Measurements from ENCODE around the gene ZSWIM3.

Gene ZSWIM3

GRCh38 chr20:45813006-45813340 lies 44.4 kb upstream of the ZSWIM3 start (continued):
- TF ChIP-seq BACH2 (CRISPR knock-in tag; IDR thresholded peaks at IDR 0.05; ENCODE audit: borderline replicate concordance) (no peak), ZFP30 (CRISPR knock-in tag; IDR thresholded peaks at IDR 0.05) (no peak), CSDC2 (CRISPR knock-in tag; IDR thresholded peaks at IDR 0.05) (no peak), TOX (CRISPR knock-in tag; IDR thresholded peaks at IDR 0.05; ENCODE audit: borderline replicate concordance) (no peak), OSR1 (CRISPR knock-in tag; IDR thresholded peaks at IDR 0.05) (no peak), SNAI2 (CRISPR knock-in tag; IDR thresholded peaks at IDR 0.05) (no peak)

GRCh38 chr20:45813489-45813888 lies 43.9 kb upstream of the ZSWIM3 start:
- no peak for ATAC-seq
- no peak for TF ChIP-seq ARNTL (CRISPR knock-in tag; IDR thresholded peaks at IDR 0.05; ENCODE audit: borderline replicate concordance, low read depth)
- TF ChIP-seq SNAI2 (CRISPR knock-in tag; IDR thresholded peaks at IDR 0.05), result no peak
- TF ChIP-seq BACH2 (CRISPR knock-in tag; IDR thresholded peaks at IDR 0.05; ENCODE audit: borderline replicate concordance), result no peak
- TF ChIP-seq ZFP3 (CRISPR knock-in tag; IDR thresholded peaks at IDR 0.05), result no peak
- TF ChIP-seq PPARA (CRISPR knock-in tag; IDR thresholded peaks at IDR 0.05; ENCODE audit: borderline replicate concordance), result no peak
- TF ChIP-seq ZNF70 (CRISPR knock-in tag; IDR thresholded peaks at IDR 0.05), result no peak
- TF ChIP-seq TCF4 (CRISPR knock-in tag; IDR thresholded peaks at IDR 0.05; ENCODE audit: borderline replicate concordance), result no peak
- no peak for TF ChIP-seq TSHZ2 (CRISPR knock-in tag; IDR thresholded peaks at IDR 0.05)
- TF ChIP-seq ZC3H10 (CRISPR knock-in tag; IDR thresholded peaks at IDR 0.05), result no peak
- no peak for TF ChIP-seq POU6F1 (CRISPR knock-in tag; IDR thresholded peaks at IDR 0.05; ENCODE audit: borderline replicate concordance, low read depth)
- no peak for TF ChIP-seq GLIS3 (CRISPR knock-in tag; IDR thresholded peaks at IDR 0.05)
- TF ChIP-seq ZNF8 (CRISPR knock-in tag; IDR thresholded peaks at IDR 0.05), result no peak
- TF ChIP-seq TOX (CRISPR knock-in tag; IDR thresholded peaks at IDR 0.05; ENCODE audit: borderline replicate concordance), result no peak

- no peak for ATAC-seq
- no peak for TF ChIP-seq ISL1 (CRISPR knock-in tag; IDR thresholded peaks at IDR 0.05)
- TF ChIP-seq RARB (CRISPR knock-in tag; IDR thresholded peaks at IDR 0.05), result no peak
- TF ChIP-seq ZNF8 (CRISPR knock-in tag; IDR thresholded peaks at IDR 0.05), result no peak
- TF ChIP-seq, protein P1, sequence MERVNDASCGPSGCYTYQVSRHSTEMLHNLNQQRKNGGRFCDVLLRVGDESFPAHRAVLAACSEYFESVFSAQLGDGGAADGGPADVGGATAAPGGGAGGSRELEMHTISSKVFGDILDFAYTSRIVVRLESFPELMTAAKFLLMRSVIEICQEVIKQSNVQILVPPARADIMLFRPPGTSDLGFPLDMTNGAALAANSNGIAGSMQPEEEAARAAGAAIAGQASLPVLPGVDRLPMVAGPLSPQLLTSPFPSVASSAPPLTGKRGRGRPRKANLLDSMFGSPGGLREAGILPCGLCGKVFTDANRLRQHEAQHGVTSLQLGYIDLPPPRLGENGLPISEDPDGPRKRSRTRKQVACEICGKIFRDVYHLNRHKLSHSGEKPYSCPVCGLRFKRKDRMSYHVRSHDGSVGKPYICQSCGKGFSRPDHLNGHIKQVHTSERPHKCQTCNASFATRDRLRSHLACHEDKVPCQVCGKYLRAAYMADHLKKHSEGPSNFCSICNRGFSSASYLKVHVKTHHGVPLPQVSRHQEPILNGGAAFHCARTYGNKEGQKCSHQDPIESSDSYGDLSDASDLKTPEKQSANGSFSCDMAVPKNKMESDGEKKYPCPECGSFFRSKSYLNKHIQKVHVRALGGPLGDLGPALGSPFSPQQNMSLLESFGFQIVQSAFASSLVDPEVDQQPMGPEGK (CRISPR knock-in tag; IDR thresholded peaks at IDR 0.05; ENCODE audit: borderline replicate concordance), result no peak
- no peak for TF ChIP-seq CSDC2 (CRISPR knock-in tag; IDR thresholded peaks at IDR 0.05)
- TF ChIP-seq, protein P2, sequence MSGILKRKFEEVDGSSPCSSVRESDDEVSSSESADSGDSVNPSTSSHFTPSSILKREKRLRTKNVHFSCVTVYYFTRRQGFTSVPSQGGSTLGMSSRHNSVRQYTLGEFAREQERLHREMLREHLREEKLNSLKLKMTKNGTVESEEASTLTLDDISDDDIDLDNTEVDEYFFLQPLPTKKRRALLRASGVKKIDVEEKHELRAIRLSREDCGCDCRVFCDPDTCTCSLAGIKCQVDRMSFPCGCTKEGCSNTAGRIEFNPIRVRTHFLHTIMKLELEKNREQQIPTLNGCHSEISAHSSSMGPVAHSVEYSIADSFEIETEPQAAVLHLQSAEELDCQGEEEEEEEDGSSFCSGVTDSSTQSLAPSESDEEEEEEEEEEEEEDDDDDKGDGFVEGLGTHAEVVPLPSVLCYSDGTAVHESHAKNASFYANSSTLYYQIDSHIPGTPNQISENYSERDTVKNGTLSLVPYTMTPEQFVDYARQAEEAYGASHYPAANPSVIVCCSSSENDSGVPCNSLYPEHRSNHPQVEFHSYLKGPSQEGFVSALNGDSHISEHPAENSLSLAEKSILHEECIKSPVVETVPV (CRISPR knock-in tag; IDR thresholded peaks at IDR 0.05), result no peak
- no peak for TF ChIP-seq TSHZ2 (CRISPR knock-in tag; IDR thresholded peaks at IDR 0.05)
- no peak for TF ChIP-seq OSR1 (CRISPR knock-in tag; IDR thresholded peaks at IDR 0.05)
- no peak for TF ChIP-seq BACH2 (CRISPR knock-in tag; IDR thresholded peaks at IDR 0.05; ENCODE audit: borderline replicate concordance)
Measured at GRCh38 chr20:45814314-45814713, 43.1 kb upstream of the ZSWIM3 start.
